Measurements from ENCODE around the gene AMH.

The AMH gene

GRCh38 chr19:2240881-2241760 is 8.0 kb upstream of the AMH start (continued):
- TF ChIP-seq ZIC2 (tag by site-specific recombination; IDR thresholded peaks at IDR 0.05) = peak; percentile 26
- TF ChIP-seq FEZF1 (tag by site-specific recombination; IDR thresholded peaks at IDR 0.05) = no peak
- TF ChIP-seq HIC1 (tag by site-specific recombination; IDR thresholded peaks at IDR 0.05) = 0 out of 2 replicates have a peak, but pooled peaks have one; percentile 22
- no peak for TF ChIP-seq ZNF148 (tag by site-specific recombination; IDR thresholded peaks at IDR 0.05; ENCODE audit: borderline replicate concordance)
- no peak for TF ChIP-seq ZNF324 (tag by site-specific recombination; IDR thresholded peaks at IDR 0.05)
- no peak for TF ChIP-seq ZNF555 (tag by site-specific recombination; conservative IDR thresholded peaks at IDR 0.05)
- TF ChIP-seq ZNF398 (tag by site-specific recombination; IDR thresholded peaks at IDR 0.05) = no peak
- no peak for TF ChIP-seq ZNF132 (tag by site-specific recombination; IDR thresholded peaks at IDR 0.05; ENCODE audit: borderline replicate concordance)
- no peak for TF ChIP-seq WT1 (tag by site-specific recombination; IDR thresholded peaks at IDR 0.05)
- TF ChIP-seq SETDB1 (IDR thresholded peaks at IDR 0.05; ENCODE audit: insufficient read length, low read length) = no peak
- no peak for TF ChIP-seq ZNF777 (tag by site-specific recombination; IDR thresholded peaks at IDR 0.05; ENCODE audit: borderline replicate concordance)
- TF ChIP-seq ZBTB26 (tag by site-specific recombination; optimal IDR thresholded peaks at IDR 0.05) = peak; percentile 16

- Histone ChIP-seq H3K27ac (ENCODE audit: extremely low read depth, low read depth, low read length) (no peak overlapping the region), H3K36me3 (ENCODE audit: control insufficient read depth in 2 of 2, insufficient read depth in 1 of 2, low read length in 2 of 2) (peaks cover 10 to 78% of the 10 kb centered on the region in 2 experiments), H3K4me1 (ENCODE audit: control insufficient read depth, insufficient read depth, low read length) (peaks cover 4% of the 10 kb centered on the region; the same call in 1 of the 2 replicates), H3K4me3 (ENCODE audit: low read depth, low read length) (no peak overlapping the region), H3K9me3 (ENCODE audit: control insufficient read depth, insufficient read depth, low read depth, low read length) (no peaks in the 10 kb centered on the region)
- ChIA-PET POLR2A (no interaction called here), CTCF (no interaction called here)
- 0 out of 2 replicates have a peak, but pooled peaks have one; percentile 12 for TF ChIP-seq ZIC2 (tag by site-specific recombination; IDR thresholded peaks at IDR 0.05)
- no peak for TF ChIP-seq REPIN1 (tag by site-specific recombination; IDR thresholded peaks at IDR 0.05; ENCODE audit: low read depth)
These were observed 7.0 kb upstream of the AMH start for GRCh38 chr19:2242092-2242537.

- H3K36me3 ChIP-seq (ENCODE audit: control insufficient read depth in 2 of 2, insufficient read depth in 1 of 2, low read length in 2 of 2) = peaks cover 10 to 85% of the 10 kb centered on the region in 2 experiments
- no peaks in the 10 kb centered on the region for H3K9me3 ChIP-seq (ENCODE audit: control insufficient read depth, insufficient read depth, low read depth, low read length)
- POLR2A ChIA-PET = no interaction called here
- H3K27ac ChIP-seq (ENCODE audit: extremely low read depth, low read depth, low read length) = no peak overlapping the region
- H3K4me3 ChIP-seq (ENCODE audit: low read depth, low read length) = no peak overlapping the region
- peaks cover 4% of the 10 kb centered on the region; the same call in 1 of the 2 replicates for H3K4me1 ChIP-seq (ENCODE audit: control insufficient read depth, insufficient read depth, low read length)
- CTCF ChIA-PET = interaction anchor here (0.6 to 1.0 kb wide), 2 partner anchors 18 to 144 kb away, joined by 3 to 4 read pairs; no protein-coding TSS in a partner anchor
- TF ChIP-seq KLF10 (tag by site-specific recombination; IDR thresholded peaks at IDR 0.05) = no peak
- TF ChIP-seq ZBTB21 (tag by site-specific recombination; IDR thresholded peaks at IDR 0.05) = no peak
- TF ChIP-seq ZNF518A (tag by site-specific recombination; conservative IDR thresholded peaks at IDR 0.05; ENCODE audit: low read depth) = no peak
- TF ChIP-seq ZNF174 (tag by site-specific recombination; IDR thresholded peaks at IDR 0.05) = no peak
- no peak for TF ChIP-seq TCF7L2 (IDR thresholded peaks at IDR 0.05; ENCODE audit: borderline replicate concordance, low read depth, low read length)
These were observed 6.3 kb upstream of the AMH start for GRCh38 chr19:2242816-2243215.

Data from HEK293 (cell line).